Kidney tubule cell (primary cell): Measurements from ENCODE around the gene TTYH3.
A peak's percentile ranks its signal among the peaks of the same experiment; 100 is the strongest.

ENCODE experiments used
- DNase-seq: peaks from one replicate; pipeline ENCODE4 v3.0.0-alpha.2; 2018; ENCODE audit warnings: low spot score

The TTYH3 gene

GRCh38 chr7:2649139-2649838 lies 17.5 kb downstream of the TTYH3 start:
- no peak for DNase-seq

GRCh38 chr7:2649991-2650390 lies 18.2 kb downstream of the TTYH3 start:
- no peak for DNase-seq

GRCh38 chr7:2650451-2650850 lies 18.7 kb downstream of the TTYH3 start:
- no peak for DNase-seq

GRCh38 chr7:2651336-2651735 lies 19.6 kb downstream of the TTYH3 start:
- DNase-seq = no peak

- DNase-seq = no peak
Observed at GRCh38 chr7:2651847-2652735, 20.3 kb downstream of the TTYH3 start.

GRCh38 chr7:2652736-2653060 lies 20.9 kb downstream of the TTYH3 start:
- no peak for DNase-seq

- no peak for DNase-seq
Observed at GRCh38 chr7:2654059-2654458, 22.3 kb downstream of the TTYH3 start.

- no peak for DNase-seq
Observed at GRCh38 chr7:2655870-2656614, 24.3 kb downstream of the TTYH3 start.

- no peak for DNase-seq
Observed at GRCh38 chr7:2657208-2657607, 25.4 kb downstream of the TTYH3 start.

GRCh38 chr7:2657920-2658671 lies 26.3 kb downstream of the TTYH3 start:
- no peak for DNase-seq

- no peak for DNase-seq
Observed at GRCh38 chr7:2658941-2659340, 27.2 kb downstream of the TTYH3 start.

- DNase-seq = no peak
Observed at GRCh38 chr7:2659556-2660358, 28.0 kb downstream of the TTYH3 start.

GRCh38 chr7:2660359-2661095 lies 28.7 kb downstream of the TTYH3 start:
- no peak for DNase-seq

GRCh38 chr7:2661096-2661449 lies 29.3 kb downstream of the TTYH3 start:
- no peak for DNase-seq

GRCh38 chr7:2661602-2662272 lies 30.0 kb downstream of the TTYH3 start:
- DNase-seq = no peak

GRCh38 chr7:2662273-2663120 lies 30.7 kb downstream of the TTYH3 start:
- DNase-seq = no peak

- peak; percentile 46 for DNase-seq
Observed at GRCh38 chr7:2663121-2663886, 31.5 kb downstream of the TTYH3 start.

GRCh38 chr7:2663960-2664359 lies 32.2 kb downstream of the TTYH3 start:
- DNase-seq = no peak
